Heart left ventricle (tissue), 16 donors: ENCODE data around the gene C10orf53. TPM values are rescaled to one million over a fixed set of nuclear protein-coding genes. Genes with fewer than 3 reads are reported as not detected.

ENCODE experiments used
- ATAC-seq, 4 donors: fragments of 200-7000 bp; cut with Tn5 transposase; one replicate each; pipeline ENCODE4 v1.9.1; 2020 to 2022; ENCODE audit warnings: moderate library complexity in 4 of 4, mild to moderate bottlenecking in 3 of 4, moderate number of reproducible peaks in 1 of 4
- DNase-seq, 5 donors: peaks; one replicate each; pipeline ENCODE4 v3.0.0-alpha.2; 2020
- H3K27ac ChIP-seq, 12 donors: fragments of 200-600 bp; sonication (generic) in 4 of 12; one replicate each; pipeline versions ENCODE4 v1.5.0 to v1.8.0; 2016 to 2022; ENCODE audit warnings: mild to moderate bottlenecking in 2 of 12
- H3K27me3 ChIP-seq, 9 donors: fragments of 200-600 bp; sonication (generic) in 2 of 9; one replicate each; pipeline versions ENCODE4 v1.5.1 to v1.8.0; 2016 to 2022; ENCODE audit warnings: mild to moderate bottlenecking in 3 of 9
- H3K36me3 ChIP-seq, 9 donors: fragments of 200-600 bp; sonication (generic) in 2 of 9; one replicate each; pipeline versions ENCODE4 v1.5.0 to v1.8.0; 2018 to 2022; ENCODE audit warnings: mild to moderate bottlenecking in 2 of 9
- H3K4me1 ChIP-seq, 12 donors: fragments of 200-600 bp; sonication (generic) in 4 of 12; one replicate each; pipeline versions ENCODE4 v1.5.0 to v1.8.0; 2016 to 2022; ENCODE audit warnings: mild to moderate bottlenecking in 3 of 12
- H3K4me3 ChIP-seq, 12 donors: fragments of 200-600 bp; sonication (generic) in 4 of 12; one replicate each; pipeline versions ENCODE4 v1.5.0 to v1.8.0; 2017 to 2022; ENCODE audit warnings: mild to moderate bottlenecking in 9 of 12, moderate library complexity in 4 of 12
- H3K9me3 ChIP-seq, 12 donors: fragments of 200-600 bp; sonication (generic) in 4 of 12; one replicate each; pipeline versions ENCODE4 v1.5.0 to v1.8.0; 2016 to 2022; ENCODE audit warnings: mild to moderate bottlenecking in 1 of 12
- POLR2A ChIP-seq, 2 donors: fragments of 450-650 bp; IDR thresholded peaks; one replicate each; pipeline ENCODE4 v1.6.1; 2017; ENCODE audit warnings: antibody characterized with exemption in 2 of 2, mild to moderate bottlenecking in 2 of 2, moderate library complexity in 2 of 2
- WGBS, 4 donors: extraction: QIAGEN DNeasy Blood & Tissue Kit in 2 of 4; methylation state at CpG; one replicate each; pipeline versions ENCODE4 v1.1.5 to v1.1.7; 2013 to 2018; 5-methylcytosine and 5-hydroxymethylcytosine counted together
- intact Hi-C, 10 donors: fragments of 100-400 bp; cut with DNase I; formaldehyde crosslinking; loops; one replicate each; pipeline versions ENCODE4 v1.11.1 to v1.14.2; 2022
- polyA plus RNA-seq, 2 donors: library from polyadenylated mRNA; stranded (reverse); fragments of 200-250 nt; gene quantifications; one replicate each; pipeline ENCODE4 v1.2.3, GENCODE V29; 2013
- total RNA-seq, 9 donors: library from RNA; depleted of rRNA in 2 of 9; stranded (reverse); fragments of >200 nt in 2 of 9; fragmentation: NEBNext Ultra II Directional in 3 of 9; extraction: Animal tissue kit (Norgen Biotek cat#: 25700) in 3 of 9; gene quantifications; one replicate each; pipeline versions ENCODE4 v1.1.0 to v1.2.4, GENCODE V29; 2016 to 2023
- TF ChIP-seq, protein P1 (sequence below), 12 donors: fragments of 200-600 bp; sonication (generic) in 4 of 12; IDR thresholded peaks; one replicate each; pipeline versions ENCODE4 v1.5.0 to v1.8.0; 2018 to 2022; ENCODE audit warnings: antibody characterized with exemption in 12 of 12, mild to moderate bottlenecking in 5 of 12
- donor health status: ischemic (EF 13 %, LVEDD 7.1; RV severe dilation, severe dysfunction).
- donor health status: healthy with polysubstance abuse.
- donor health status: DM: no; HTN: yes; CAD: no.
- donor health status: DM: no; HTN: no; CAD: no.
- donor health status: ischemic (EF 25% LVEDD 6.9; RV normal size, moderate dysfunction).
- donor health status: ischemic (EF 25% LVEDD 5.7; RV mildly dilated, moderate dysfunction).
- donor health status: healthy.
- donor health status: DM: yes; HTN: yes; CAD: no.
- donor health status: ischemic (EF 35%, LVEDD 5.7; RV mildly dilated, moderate dysfunction).
- donor health status: nonischemic (EF 11% LVEDD 7.7; RV severe dilation, severe dysfunction).
- donor health status: DM: yes; HTN: yes; CAD: no.
- donor health status: PGD.
- donor health status: ischemic (EF 29% LVEDD 5.4; RV normal size, mild dysfunction).
- donor health status: nonischemic (EF 23%, LVEDD 6.1; RV moderate dilation, normal function).

C10orf53 gene
- total and polyA plus RNA-seq, 11 donors: not detected

DNA sequence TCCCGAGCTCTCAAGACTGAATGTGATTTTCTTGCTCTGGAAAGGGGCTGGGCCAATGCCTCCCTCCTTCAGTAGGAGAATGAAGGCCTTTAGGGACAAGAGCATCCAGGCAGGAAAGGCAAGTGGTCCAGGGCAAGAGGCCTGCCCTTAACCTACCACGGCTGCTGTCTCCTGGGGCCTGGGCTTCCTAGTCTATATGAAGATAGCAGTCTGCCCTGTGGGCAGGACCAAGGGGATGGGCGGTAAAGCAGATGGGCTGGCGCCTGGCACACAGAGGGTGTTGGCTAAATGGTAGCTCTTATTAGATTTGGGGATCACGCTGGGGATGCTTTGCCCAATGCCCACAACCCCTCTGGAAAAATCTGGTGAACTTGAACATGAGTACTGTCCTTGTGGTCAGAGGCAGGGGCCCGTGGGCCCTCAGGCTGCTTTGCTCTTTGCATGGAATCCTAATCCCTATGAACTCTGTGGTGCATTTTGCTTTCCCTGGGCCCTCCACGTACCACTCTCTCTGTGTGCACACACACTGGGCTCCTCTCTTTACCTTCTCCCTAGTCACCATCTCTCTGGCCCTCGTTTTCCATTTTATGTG is 45.3 kb upstream of the C10orf53 start:
- WGBS, 4 donors: 67 to 74% (median 71%) methylated on average over 8 of the region's 8 CpGs
- Histone ChIP-seq H3K27ac (no peak overlapping the region), H3K27me3 (peaks cover 0 to 9% (median 0%) of the 10 kb centered on the region in 9 donors)

DNA sequence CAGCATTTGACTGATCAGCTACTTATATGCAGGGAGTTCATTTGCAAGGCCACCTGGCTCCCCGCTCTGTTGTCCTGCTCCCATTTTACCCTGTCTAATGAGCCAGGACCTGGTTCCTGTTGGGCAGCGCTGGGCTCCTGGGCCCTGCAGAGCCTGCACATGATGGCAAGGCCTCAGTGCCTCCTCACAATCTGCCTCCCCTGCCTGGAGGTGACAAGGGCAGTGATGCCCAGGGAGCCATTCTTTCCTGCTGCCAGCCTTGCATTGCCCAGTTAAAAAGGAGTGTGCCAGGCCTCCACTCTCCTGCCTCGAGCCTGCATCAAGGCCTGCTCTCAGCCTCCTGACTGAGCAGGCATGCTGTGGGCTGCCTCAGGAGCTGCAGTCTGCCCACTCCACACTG is 37.1 kb upstream of the C10orf53 start:
- H3K4me3 ChIP-seq: no peak overlapping the region
- 78 to 92% (median 88%) methylated on average over 3 of the region's 3 CpGs for WGBS, 4 donors
- H3K27me3 ChIP-seq: peaks cover 0 to 54% (median 16%) of the 10 kb centered on the region in 9 donors
- TF ChIP-seq, protein P1, sequence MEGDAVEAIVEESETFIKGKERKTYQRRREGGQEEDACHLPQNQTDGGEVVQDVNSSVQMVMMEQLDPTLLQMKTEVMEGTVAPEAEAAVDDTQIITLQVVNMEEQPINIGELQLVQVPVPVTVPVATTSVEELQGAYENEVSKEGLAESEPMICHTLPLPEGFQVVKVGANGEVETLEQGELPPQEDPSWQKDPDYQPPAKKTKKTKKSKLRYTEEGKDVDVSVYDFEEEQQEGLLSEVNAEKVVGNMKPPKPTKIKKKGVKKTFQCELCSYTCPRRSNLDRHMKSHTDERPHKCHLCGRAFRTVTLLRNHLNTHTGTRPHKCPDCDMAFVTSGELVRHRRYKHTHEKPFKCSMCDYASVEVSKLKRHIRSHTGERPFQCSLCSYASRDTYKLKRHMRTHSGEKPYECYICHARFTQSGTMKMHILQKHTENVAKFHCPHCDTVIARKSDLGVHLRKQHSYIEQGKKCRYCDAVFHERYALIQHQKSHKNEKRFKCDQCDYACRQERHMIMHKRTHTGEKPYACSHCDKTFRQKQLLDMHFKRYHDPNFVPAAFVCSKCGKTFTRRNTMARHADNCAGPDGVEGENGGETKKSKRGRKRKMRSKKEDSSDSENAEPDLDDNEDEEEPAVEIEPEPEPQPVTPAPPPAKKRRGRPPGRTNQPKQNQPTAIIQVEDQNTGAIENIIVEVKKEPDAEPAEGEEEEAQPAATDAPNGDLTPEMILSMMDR (IDR thresholded peaks at IDR 0.05): no peak
- TF ChIP-seq POLR2A (IDR thresholded peaks at IDR 0.05): no peak
- no peaks in the 10 kb centered on the region for H3K4me1 ChIP-seq
- H3K27ac ChIP-seq: no peak overlapping the region
- DNase-seq: no peak
- no peak for ATAC-seq
- H3K36me3 ChIP-seq: no peaks in the 10 kb centered on the region
- intact Hi-C loops: no loop called here
- H3K9me3 ChIP-seq: no peaks in the 10 kb centered on the region

More for the DNA sequence above, 45.3 kb upstream of the C10orf53 start:
- no peaks in the 10 kb centered on the region for H3K4me1 ChIP-seq
- DNase-seq (peak in 1 of 5 donors; percentile 8), ATAC-seq (no peak)
- intact Hi-C loops: no loop called here
- no peaks in the 10 kb centered on the region for H3K9me3 ChIP-seq
- H3K4me3 ChIP-seq: no peak overlapping the region
- TF ChIP-seq, protein P1 (IDR thresholded peaks at IDR 0.05): no peak
- no peak for TF ChIP-seq POLR2A (IDR thresholded peaks at IDR 0.05)
- H3K36me3 ChIP-seq: no peaks in the 10 kb centered on the region

- TF ChIP-seq, protein P1 (IDR thresholded peaks at IDR 0.05): no peak
- TF ChIP-seq POLR2A (IDR thresholded peaks at IDR 0.05): no peak
- ATAC-seq (no peak), DNase-seq (no peak)
These were observed 36.0 kb upstream of the C10orf53 start for GRCh38 chr10:49643241-49644034.

GRCh38 chr10:49644035-49644646 is 35.3 kb upstream of the C10orf53 start:
- no peaks in the 10 kb centered on the region for H3K36me3 ChIP-seq
- peaks cover 0 to 58% (median 16%) of the 10 kb centered on the region in 9 donors for H3K27me3 ChIP-seq
- ATAC-seq: no peak
- H3K4me1 ChIP-seq: no peaks in the 10 kb centered on the region
- no peak for DNase-seq
- TF ChIP-seq, protein P1 (IDR thresholded peaks at IDR 0.05): no peak
- TF ChIP-seq POLR2A (IDR thresholded peaks at IDR 0.05): no peak
- WGBS, 4 donors: 69 to 72% (median 70%) methylated on average over 7 of the region's 7 CpGs
- intact Hi-C loops: no loop called here
- H3K9me3 ChIP-seq: no peaks in the 10 kb centered on the region
- H3K4me3 ChIP-seq: no peak overlapping the region
- no peak overlapping the region for H3K27ac ChIP-seq

More at GRCh38 chr10:49643241-49644034, 36.0 kb upstream of the C10orf53 start:
- H3K27ac ChIP-seq: no peak overlapping the region
- peaks cover 0 to 54% (median 16%) of the 10 kb centered on the region in 9 donors for H3K27me3 ChIP-seq
- no peaks in the 10 kb centered on the region for H3K36me3 ChIP-seq
- no peaks in the 10 kb centered on the region for H3K4me1 ChIP-seq
- 77 to 86% (median 80%) methylated on average over 5 of the region's 5 CpGs for WGBS, 4 donors
- H3K9me3 ChIP-seq: no peaks in the 10 kb centered on the region
- H3K4me3 ChIP-seq: no peak overlapping the region
- intact Hi-C loops: no loop called here
